SK-N-SH treated with all-trans-retinoic acid at 6 μM for 48 hours (cell line): ENCODE results near the gene TYW1B.

Experiments used
- CREB5 ChIP-seq: fragments of 250-450 bp; sonication (Bioruptor Pico); IDR thresholded peaks from 2 replicates; pipeline ENCODE4 v1.5.1; 2020; ENCODE audit warnings: low read depth, mild to moderate bottlenecking, moderate library complexity
- TCF4 ChIP-seq: fragments of 250-450 bp; sonication (Bioruptor Pico); IDR thresholded peaks from 2 replicates; pipeline ENCODE4 v1.8.0; 2021; ENCODE audit warnings: mild to moderate bottlenecking, moderate library complexity, borderline replicate concordance
- ZC3H10 ChIP-seq: fragments of 250-450 bp; sonication (Bioruptor Pico); IDR thresholded peaks from 2 replicates; pipeline ENCODE4 v1.5.1; 2021; ENCODE audit warnings: mild to moderate bottlenecking, moderate library complexity
- ZFP3 ChIP-seq: fragments of 250-450 bp; sonication (Bioruptor Pico); IDR thresholded peaks from 2 replicates; pipeline ENCODE4 v1.5.0; 2020; ENCODE audit warnings: mild to moderate bottlenecking, moderate library complexity
- ZFP30 ChIP-seq: fragments of 450-650 bp; formaldehyde crosslinking; IDR thresholded peaks from 2 replicates; pipeline ENCODE4 v1.5.0; 2022; ENCODE audit warnings: mild to moderate bottlenecking, moderate library complexity
- ZNF565 ChIP-seq: fragments of 450-650 bp; formaldehyde crosslinking; conservative IDR thresholded peaks from 2 replicates; pipeline ENCODE4 v1.5.0; 2020; ENCODE audit warnings: low read depth, mild to moderate bottlenecking, moderate library complexity
- TF ChIP-seq, protein P1 (sequence below): fragments of 250-450 bp; sonication (Bioruptor Pico); IDR thresholded peaks from 2 replicates; pipeline ENCODE4 v1.8.0; 2020; ENCODE audit warnings: mild to moderate bottlenecking, moderate library complexity, borderline replicate concordance
- TF ChIP-seq, protein P2 (sequence below): fragments of 250-450 bp; sonication (Bioruptor Pico); IDR thresholded peaks from 2 replicates; pipeline ENCODE4 v1.5.0; 2020; ENCODE audit warnings: mild to moderate bottlenecking, moderate library complexity

- no peak for TF ChIP-seq ZFP30
- TF ChIP-seq TCF4 (CRISPR knock-in tag): no peak
- no peak for TF ChIP-seq ZNF565
- TF ChIP-seq, protein P1, sequence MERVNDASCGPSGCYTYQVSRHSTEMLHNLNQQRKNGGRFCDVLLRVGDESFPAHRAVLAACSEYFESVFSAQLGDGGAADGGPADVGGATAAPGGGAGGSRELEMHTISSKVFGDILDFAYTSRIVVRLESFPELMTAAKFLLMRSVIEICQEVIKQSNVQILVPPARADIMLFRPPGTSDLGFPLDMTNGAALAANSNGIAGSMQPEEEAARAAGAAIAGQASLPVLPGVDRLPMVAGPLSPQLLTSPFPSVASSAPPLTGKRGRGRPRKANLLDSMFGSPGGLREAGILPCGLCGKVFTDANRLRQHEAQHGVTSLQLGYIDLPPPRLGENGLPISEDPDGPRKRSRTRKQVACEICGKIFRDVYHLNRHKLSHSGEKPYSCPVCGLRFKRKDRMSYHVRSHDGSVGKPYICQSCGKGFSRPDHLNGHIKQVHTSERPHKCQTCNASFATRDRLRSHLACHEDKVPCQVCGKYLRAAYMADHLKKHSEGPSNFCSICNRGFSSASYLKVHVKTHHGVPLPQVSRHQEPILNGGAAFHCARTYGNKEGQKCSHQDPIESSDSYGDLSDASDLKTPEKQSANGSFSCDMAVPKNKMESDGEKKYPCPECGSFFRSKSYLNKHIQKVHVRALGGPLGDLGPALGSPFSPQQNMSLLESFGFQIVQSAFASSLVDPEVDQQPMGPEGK (CRISPR knock-in tag): no peak
- TF ChIP-seq ZC3H10 (CRISPR knock-in tag): no peak
- TF ChIP-seq CREB5 (CRISPR knock-in tag): no peak
- TF ChIP-seq, protein P2, sequence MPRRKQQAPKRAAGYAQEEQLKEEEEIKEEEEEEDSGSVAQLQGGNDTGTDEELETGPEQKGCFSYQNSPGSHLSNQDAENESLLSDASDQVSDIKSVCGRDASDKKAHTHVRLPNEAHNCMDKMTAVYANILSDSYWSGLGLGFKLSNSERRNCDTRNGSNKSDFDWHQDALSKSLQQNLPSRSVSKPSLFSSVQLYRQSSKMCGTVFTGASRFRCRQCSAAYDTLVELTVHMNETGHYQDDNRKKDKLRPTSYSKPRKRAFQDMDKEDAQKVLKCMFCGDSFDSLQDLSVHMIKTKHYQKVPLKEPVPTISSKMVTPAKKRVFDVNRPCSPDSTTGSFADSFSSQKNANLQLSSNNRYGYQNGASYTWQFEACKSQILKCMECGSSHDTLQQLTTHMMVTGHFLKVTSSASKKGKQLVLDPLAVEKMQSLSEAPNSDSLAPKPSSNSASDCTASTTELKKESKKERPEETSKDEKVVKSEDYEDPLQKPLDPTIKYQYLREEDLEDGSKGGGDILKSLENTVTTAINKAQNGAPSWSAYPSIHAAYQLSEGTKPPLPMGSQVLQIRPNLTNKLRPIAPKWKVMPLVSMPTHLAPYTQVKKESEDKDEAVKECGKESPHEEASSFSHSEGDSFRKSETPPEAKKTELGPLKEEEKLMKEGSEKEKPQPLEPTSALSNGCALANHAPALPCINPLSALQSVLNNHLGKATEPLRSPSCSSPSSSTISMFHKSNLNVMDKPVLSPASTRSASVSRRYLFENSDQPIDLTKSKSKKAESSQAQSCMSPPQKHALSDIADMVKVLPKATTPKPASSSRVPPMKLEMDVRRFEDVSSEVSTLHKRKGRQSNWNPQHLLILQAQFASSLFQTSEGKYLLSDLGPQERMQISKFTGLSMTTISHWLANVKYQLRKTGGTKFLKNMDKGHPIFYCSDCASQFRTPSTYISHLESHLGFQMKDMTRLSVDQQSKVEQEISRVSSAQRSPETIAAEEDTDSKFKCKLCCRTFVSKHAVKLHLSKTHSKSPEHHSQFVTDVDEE (CRISPR knock-in tag): no peak
- TF ChIP-seq ZFP3 (CRISPR knock-in tag): no peak
These were observed 153.6 kb downstream of the TYW1B start for GRCh38 chr7:72674394-72674793.
